ENCODE results near the gene PDE4B.
"Not testable (repeated sequence)": the region's sequence is repeated elsewhere in the genome, so short reads cannot be mapped to it uniquely, and the experiment has no call there.

The PDE4B gene

DNA sequence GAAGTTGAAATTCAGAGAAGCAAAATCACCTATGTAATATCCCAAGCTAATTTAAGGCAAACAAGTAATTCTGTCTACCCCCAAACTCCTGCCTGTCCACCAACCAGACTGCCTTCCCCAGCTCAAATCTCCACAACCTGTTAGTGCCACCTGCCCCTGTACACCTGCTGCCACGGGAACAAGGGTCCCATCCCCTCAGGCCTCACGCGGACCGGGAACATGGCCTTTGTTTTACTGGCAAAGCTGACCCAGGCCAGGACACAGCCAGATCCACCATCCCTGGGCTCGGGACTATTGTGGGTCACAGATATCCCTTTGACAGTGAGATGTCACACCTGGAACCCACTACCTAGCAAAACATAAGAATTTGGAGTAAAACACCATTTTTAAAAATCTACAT, 601.9 kb downstream of the PDE4B start:
- no peak for DNase-seq (ENCODE audit: low read depth)

GRCh38 chr1:66395202-66396061, 602.7 kb downstream of the PDE4B start:
- DNase-seq (ENCODE audit: low read depth), result no peak

GRCh38 chr1:66396212-66396890, 603.7 kb downstream of the PDE4B start:
- DNase-seq (ENCODE audit: low read depth), result no peak

GRCh38 chr1:66397192-66397591, 604.5 kb downstream of the PDE4B start:
- no peak for DNase-seq (ENCODE audit: low read depth)

DNA sequence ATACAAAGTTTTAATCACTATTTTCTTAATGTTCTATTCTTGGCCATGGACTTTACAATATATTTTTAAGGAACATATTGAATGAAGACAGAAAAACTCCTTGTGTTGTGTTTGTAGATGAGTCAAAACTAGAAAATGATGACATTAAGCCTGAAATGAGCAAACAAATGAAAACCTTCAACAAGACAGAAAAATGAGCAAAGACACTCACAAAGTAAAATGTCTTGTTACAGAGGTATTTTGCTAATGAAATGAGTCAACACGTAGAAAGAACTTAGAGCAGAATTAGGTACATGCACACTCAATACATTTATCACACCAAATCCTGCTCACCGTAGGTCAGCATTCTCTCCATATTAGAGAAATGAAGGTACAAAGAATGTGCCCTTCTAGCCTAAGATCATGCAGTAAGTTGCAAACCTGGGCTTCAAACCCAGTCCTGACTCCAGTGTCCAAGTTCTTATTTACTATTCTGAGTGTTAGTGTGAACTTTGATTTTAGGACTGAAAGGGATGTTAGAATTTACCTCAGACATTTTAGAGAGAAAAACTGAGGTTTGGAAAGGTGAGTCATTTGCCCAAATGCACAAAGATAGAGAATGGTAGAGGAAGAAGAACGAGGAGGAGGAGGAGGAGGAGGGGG, 607.3 kb downstream of the PDE4B start:
- DNase-seq (ENCODE audit: low read depth), result no peak

DNA sequence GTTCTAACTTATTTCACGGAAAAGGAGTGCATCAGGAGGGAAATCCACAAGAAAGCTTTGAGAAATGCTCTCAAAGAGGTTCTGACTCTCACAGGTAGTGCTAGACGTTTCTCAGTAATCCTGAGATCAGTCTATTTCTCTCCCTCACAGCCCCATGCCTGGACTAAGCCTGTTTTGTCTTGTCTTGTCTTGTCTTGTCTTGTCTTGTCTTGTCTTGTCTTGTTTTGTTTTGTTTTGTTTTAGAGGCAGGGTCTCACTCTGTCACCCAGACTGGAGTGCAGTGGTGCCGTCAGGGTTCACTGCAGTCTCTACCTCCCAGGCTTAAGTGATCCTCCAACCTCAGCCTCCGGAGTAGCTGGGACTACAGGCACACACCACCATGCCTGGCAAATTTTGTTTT, 608.0 kb downstream of the PDE4B start:
- DNase-seq (ENCODE audit: low read depth), result no peak

DNA sequence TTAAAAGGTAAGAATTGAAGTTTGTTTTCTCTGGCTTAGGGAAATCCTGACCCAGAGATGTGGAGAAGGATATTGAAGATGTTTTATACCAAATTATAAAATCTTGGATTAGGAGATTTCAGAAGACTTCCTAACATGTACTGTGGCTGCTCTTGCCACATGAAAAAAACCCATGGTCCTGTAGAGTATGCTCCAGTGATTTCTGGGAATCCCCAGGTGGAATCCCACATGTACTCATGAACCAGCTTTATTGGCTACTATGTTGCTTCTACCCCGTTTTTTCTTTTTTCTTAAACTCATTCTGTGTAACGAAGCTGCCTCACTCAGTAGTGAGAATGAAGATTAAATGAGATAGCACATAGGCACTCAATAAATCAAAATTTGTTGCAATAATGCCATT, 608.5 kb downstream of the PDE4B start:
- no peak for DNase-seq (ENCODE audit: low read depth)

GRCh38 chr1:66402194-66402593, 609.5 kb downstream of the PDE4B start:
- DNase-seq (ENCODE audit: low read depth), result no peak

DNA sequence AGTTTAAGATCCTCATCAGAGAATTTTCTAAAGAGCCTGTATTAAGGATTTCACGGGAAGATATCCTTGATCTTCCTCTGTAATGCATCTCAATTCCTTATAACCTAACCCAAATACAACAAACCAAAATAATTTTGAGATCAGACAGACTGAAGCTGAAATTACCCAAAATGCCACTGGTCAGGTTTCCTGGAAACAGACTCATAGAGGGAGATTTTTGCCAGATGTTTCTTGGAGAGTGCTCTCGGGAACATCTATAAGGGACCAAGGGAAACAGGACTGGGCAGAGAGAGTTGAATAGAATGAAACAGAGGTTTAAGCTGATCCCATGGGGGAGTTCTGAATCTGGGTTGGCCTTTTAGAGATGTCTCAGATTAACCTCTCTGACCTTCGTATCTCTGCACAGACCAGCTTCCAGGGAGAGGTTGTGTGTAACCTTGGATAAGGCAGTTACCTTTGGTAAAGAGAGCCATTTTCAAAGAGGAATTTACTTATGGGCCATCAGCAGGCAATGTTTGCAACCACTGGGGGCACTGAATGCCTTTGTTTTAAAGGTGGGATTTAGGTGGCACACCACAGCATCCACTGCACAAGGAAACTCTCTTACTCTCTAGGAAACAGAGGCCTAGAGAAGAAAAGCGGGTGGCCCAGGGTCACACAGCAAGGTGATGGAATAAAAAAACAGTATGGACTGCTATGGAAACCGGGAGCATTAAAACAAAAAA, 610.5 kb downstream of the PDE4B start:
- DNase-seq (ENCODE audit: low read depth), result no peak

DNA sequence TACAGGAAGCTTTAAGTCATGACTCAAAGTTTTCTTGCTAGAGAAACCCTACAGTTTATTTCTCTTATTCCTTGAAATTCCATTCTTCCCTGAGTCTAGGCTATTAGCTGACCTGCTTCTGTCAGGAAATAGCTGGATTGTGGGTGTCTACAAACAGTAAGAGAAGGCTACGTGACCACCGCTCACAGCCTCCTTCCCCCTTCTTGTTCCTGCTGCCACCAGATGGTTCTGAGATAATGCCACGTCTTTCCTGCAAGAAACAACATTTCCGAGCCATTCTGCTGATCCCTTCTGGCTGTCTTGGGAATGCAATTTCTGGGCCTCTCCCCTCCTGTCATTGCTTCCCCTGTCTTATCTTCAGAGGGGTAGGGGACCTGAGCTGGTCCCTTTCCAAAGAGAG, 612.4 kb downstream of the PDE4B start:
- DNase-seq (ENCODE audit: low read depth), result no peak

DNA sequence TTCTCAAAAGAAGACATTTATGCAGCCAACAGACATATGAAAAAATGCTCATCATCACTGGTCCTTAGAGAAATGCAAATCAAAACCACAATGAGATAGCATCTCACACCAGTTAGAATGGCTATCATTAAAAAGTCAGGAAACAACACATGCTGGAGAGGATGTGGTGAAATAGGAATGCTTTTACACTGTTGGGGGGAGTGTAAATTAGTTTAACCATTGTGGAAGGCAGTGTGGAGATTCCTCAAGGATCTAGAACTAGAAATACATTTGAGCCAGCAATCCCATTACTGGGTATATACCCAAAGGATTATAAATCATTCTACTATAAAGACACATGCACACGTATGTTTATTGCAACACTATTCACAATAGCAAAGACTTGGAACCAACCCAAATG, 618.8 kb downstream of the PDE4B start:
- not testable (repeated sequence) for DNase-seq (ENCODE audit: low read depth)

DNA sequence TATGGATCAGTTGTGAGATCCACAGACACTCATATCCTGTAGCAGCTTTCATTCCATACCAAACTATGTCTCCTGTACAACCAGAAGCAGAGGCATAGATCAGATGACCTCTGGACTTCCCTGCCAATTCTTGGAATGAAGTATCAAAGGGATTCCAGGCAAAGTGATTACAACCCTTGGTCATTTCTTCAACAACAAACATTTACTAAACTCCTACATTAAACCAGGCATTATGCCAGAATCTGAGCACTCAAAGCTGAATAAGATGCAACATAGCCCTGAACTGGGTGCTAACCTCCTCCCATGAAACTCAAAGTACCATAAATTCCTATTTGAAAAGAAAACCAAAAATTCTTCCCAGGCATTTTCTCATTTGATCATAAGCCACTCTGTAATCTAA, 620.0 kb downstream of the PDE4B start:
- no peak for DNase-seq (ENCODE audit: low read depth)

- no peak for DNase-seq (ENCODE audit: low read depth)
Measured at GRCh38 chr1:66413136-66413837, 620.6 kb downstream of the PDE4B start.

- DNase-seq (ENCODE audit: low read depth), result no peak
Measured at GRCh38 chr1:66413838-66414175, 621.1 kb downstream of the PDE4B start.

- DNase-seq (ENCODE audit: low read depth), result no peak
Measured at GRCh38 chr1:66415281-66415680, 622.6 kb downstream of the PDE4B start.

DNA sequence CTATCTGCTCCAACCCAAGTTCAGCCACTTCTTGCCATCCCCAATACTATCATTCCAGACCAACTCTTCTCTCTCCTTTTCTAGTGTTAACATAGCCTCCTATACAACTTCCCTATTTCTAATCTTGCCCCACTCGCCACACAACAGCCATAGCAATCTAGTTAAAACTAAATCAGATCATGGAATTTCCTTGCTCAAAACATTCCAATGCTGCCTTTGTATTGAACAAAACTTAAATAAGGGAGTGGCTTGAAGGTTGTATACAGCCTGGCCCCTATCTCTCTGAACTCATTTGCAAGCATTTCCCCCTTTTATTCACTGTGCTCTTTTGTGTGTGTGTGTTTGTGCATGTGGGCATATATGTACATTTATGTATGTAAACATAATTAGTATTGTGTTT, 623.2 kb downstream of the PDE4B start:
- DNase-seq (ENCODE audit: low read depth), result no peak

DNA sequence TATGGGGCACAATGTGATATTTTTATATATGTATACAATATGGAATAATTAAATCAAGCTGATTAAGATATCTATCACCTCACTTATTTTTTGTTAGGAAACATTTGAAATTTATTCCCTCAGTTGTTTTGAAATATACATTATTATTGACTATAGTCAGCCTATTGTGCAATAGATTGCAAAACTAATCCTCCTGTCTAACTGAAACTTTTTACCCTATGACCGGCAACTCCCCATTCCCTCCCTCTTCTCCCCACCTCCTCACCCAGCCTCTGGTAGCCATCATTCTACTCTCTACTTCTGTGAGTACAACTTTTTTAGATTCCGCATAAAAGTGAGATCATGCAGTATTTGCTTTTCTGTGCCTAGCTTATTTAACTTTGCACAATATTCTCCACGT, 623.6 kb downstream of the PDE4B start:
- DNase-seq (ENCODE audit: low read depth), result no peak

DNA sequence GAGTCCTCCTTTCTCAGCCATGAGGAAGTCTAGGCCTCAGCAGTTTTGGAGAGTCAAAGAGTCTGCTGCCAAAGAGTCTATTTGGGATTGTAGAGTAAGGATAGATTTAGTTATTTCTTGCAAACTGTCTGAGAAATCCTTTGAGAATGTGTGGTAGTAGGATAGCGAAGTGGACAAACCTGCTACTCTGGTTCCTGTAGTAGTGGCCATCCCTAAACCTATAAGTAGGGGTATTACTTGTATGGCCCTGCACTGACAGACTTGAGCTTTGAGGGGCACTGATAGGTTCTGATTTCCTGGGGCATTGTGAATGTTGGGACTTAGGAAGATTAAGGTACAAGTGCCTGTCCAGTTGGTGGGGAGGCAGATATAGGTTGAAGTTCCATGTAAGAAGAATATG, 625.3 kb downstream of the PDE4B start:
- no peak for DNase-seq (ENCODE audit: low read depth)

GRCh38 chr1:66420171-66420570, 627.5 kb downstream of the PDE4B start:
- not testable (repeated sequence) for DNase-seq (ENCODE audit: low read depth)

- not testable (repeated sequence) for DNase-seq (ENCODE audit: low read depth)
Measured at GRCh38 chr1:66420906-66421305, 628.2 kb downstream of the PDE4B start.

- no peak for DNase-seq (ENCODE audit: low read depth)
Measured at GRCh38 chr1:66422804-66423203, 630.1 kb downstream of the PDE4B start.
